Urothelium cell line (cell line): Measurements from ENCODE around the gene OR10G3.

Source experiments
- DNase-seq: peaks from one replicate; pipeline ENCODE4 v3.0.0; 2011; ENCODE audit warnings: low spot score, mixed read lengths
- FAIRE-seq: peaks from 2 replicates; lab custom pipeline; 2011; peaks lifted over from hg19 to GRCh38; lab: Jason Lieb, UNC

OR10G3 gene

GRCh38 chr14:21536418-21537089 is 43.3 kb downstream of the OR10G3 start:
- FAIRE-seq = no peak
- DNase-seq = no peak

- no peak for FAIRE-seq
- DNase-seq = no peak
These were observed 44.1 kb downstream of the OR10G3 start for GRCh38 chr14:21535545-21536417.

- DNase-seq (no peak), FAIRE-seq (no peak)
These were observed 45.3 kb downstream of the OR10G3 start for GRCh38 chr14:21534576-21534975.

GRCh38 chr14:21533294-21533693 is 46.6 kb downstream of the OR10G3 start:
- FAIRE-seq = no peak

GRCh38 chr14:21529515-21529914 is 50.4 kb downstream of the OR10G3 start:
- FAIRE-seq (no peak), DNase-seq (no peak)

More at GRCh38 chr14:21533294-21533693, 46.6 kb downstream of the OR10G3 start:
- DNase-seq = no peak

GRCh38 chr14:21528381-21529348 is 51.2 kb downstream of the OR10G3 start:
- FAIRE-seq (no peak), DNase-seq (no peak)

- FAIRE-seq = no peak
- no peak for DNase-seq
These were observed 52.6 kb downstream of the OR10G3 start for GRCh38 chr14:21527318-21527679.

- DNase-seq = no peak
- FAIRE-seq = no peak
These were observed 53.1 kb downstream of the OR10G3 start for GRCh38 chr14:21526672-21527317.

- FAIRE-seq (no peak), DNase-seq (peak; percentile 88)
These were observed 53.8 kb downstream of the OR10G3 start, which contains the start of gene SALL2 for GRCh38 chr14:21525962-21526671. SALL2 (minus strand) TSS chr14:21526346; CDS start chr14:21526127, 219 bp downstream.

GRCh38 chr14:21525571-21525961 is 54.3 kb downstream of the OR10G3 start:
- DNase-seq (peak; percentile 31), FAIRE-seq (no peak)

GRCh38 chr14:21524575-21525490 is 55.0 kb downstream of the OR10G3 start:
- FAIRE-seq (no peak), DNase-seq (no peak)

- DNase-seq (no peak), FAIRE-seq (no peak)
These were observed 56.7 kb downstream of the OR10G3 start for GRCh38 chr14:21523203-21523602.

GRCh38 chr14:21521501-21521900 is 58.4 kb downstream of the OR10G3 start:
- FAIRE-seq (no peak), DNase-seq (no peak)

GRCh38 chr14:21520767-21521166 is 59.1 kb downstream of the OR10G3 start:
- FAIRE-seq (no peak), DNase-seq (no peak)

- FAIRE-seq (no peak), DNase-seq (no peak)
These were observed 61.2 kb downstream of the OR10G3 start for GRCh38 chr14:21518725-21519124.
